Skin of body (tissue), 2 donors: ENCODE measurements around the gene ZFP69B. TPM values are rescaled to one million over a fixed set of nuclear protein-coding genes. Genes with fewer than 3 reads are reported as not detected.
"Not testable (repeated sequence)": the region's sequence is repeated elsewhere in the genome, so short reads cannot be mapped to it uniquely, and the experiment has no call there.

ENCODE experiments used
- DNase-seq: peaks from one replicate; lab custom pipeline; 2025; lab: John Stamatoyannopoulos, UW
- total RNA-seq: library from RNA; depleted of rRNA; stranded (reverse); fragments of >200 nt; gene quantifications from one replicate; pipeline ENCODE4 v1.2.3, GENCODE V29; 2014

Gene ZFP69B
- total RNA-seq, 1 donor from 2014 or later, result 3.5 TPM

DNA sequence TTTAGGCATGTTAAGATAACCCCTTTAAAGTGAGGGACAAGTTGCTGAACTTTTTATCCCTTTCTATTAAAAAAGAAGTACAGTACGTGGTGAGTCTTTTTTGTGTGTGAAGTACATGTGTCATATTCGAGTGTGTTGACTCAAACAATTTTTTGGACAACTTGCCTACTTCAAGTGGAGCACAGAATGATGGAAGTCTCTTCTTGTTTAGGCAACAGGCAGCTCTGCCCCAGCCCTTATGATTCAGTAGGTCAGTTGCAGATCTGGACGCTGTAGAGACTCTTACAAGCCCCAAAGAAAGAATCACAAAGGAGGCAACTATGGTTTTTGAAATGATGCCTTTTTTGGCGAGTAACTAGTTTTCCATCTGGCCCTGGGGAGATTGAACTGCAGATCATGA lies 14.4 kb upstream of the ZFP69B start:
- DNase-seq, result no peak

- DNase-seq, result no peak
Observed at GRCh38 chr1:40438391-40439015, 11.8 kb upstream of the ZFP69B start.

- no peak for DNase-seq
Observed at GRCh38 chr1:40439247-40439646, 11.0 kb upstream of the ZFP69B start.

DNA sequence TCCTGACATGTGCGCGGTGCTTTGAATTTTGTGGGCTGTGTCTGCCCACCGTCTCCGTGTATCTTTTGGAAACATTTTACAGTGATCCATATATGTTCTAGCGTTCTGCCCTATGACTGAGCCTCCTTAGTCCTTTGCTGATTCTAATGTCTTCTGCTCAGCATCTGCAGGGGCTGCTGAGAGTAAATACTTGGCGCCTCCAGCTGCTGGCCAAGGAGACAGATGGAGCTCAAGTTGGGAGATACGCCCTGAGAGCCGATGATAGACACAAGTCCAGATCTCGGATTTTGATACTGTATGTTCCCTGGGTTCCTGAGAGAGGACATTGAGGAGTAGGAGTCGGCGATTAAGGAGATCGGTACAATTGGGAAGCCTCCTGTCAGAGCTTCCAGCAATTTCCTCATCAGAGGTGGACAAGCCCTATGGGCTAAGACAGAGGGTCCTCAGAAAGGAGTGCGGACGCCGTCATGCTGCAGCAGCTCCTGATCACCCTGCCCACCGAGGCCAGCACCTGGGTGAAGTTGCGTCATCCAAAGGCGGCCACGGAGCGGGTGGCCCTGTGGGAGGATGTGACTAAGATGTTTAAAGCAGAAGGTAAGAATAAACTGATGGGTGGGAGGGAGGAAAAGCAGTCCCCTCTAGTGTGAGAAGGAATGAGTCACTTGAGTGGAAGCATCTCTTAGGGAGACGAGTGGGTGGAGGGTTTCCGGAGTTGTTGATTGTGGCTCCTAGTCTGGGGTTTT lies 390 bp downstream of the ZFP69B start:
- DNase-seq, result peak; percentile 52

- DNase-seq, result no peak
Observed at GRCh38 chr1:40451238-40451585, 936 bp downstream of the ZFP69B start.

- DNase-seq, result no peak
Observed at GRCh38 chr1:40454873-40455272, 4.6 kb downstream of the ZFP69B start.

DNA sequence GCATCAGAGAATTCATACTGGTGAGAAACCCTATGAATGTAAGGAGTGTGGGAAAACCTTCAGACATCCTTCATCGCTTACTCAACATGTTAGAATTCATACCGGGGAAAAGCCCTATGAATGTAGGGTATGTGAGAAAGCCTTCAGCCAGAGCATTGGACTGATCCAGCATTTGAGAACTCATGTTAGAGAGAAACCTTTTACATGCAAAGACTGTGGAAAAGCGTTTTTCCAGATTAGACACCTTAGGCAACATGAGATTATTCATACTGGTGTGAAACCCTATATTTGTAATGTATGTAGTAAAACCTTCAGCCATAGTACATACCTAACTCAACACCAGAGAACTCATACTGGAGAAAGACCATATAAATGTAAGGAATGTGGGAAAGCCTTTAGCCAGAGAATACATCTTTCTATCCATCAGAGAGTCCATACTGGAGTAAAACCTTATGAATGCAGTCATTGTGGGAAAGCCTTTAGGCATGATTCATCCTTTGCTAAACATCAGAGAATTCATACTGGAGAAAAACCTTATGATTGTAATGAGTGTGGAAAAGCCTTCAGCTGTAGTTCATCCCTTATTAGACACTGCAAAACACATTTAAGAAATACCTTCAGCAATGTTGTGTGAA lies 12.8 kb downstream of the ZFP69B start:
- no peak for DNase-seq

DNA sequence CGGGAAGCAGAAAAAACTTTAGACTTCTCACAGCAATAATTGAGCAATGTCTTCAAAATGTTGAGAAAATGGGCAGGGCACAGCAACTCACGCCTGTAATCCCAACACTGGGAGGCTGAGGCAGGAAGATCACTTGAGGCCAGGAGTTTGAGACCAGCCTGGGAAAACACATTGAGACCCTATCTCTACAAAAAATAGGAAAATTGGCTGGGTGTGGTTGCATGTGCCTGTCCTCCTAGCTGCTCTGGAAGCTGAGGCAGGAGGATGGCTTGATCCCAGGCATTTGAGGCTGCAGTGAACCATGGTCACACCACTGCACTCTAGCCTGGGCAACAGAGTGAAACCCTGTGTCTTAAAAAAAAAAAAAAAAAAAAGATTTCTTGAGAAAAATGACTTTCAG lies 19.1 kb downstream of the ZFP69B start:
- DNase-seq, result no peak

- DNase-seq, result no peak
Observed at GRCh38 chr1:40475268-40475667, 25.0 kb downstream of the ZFP69B start.

DNA sequence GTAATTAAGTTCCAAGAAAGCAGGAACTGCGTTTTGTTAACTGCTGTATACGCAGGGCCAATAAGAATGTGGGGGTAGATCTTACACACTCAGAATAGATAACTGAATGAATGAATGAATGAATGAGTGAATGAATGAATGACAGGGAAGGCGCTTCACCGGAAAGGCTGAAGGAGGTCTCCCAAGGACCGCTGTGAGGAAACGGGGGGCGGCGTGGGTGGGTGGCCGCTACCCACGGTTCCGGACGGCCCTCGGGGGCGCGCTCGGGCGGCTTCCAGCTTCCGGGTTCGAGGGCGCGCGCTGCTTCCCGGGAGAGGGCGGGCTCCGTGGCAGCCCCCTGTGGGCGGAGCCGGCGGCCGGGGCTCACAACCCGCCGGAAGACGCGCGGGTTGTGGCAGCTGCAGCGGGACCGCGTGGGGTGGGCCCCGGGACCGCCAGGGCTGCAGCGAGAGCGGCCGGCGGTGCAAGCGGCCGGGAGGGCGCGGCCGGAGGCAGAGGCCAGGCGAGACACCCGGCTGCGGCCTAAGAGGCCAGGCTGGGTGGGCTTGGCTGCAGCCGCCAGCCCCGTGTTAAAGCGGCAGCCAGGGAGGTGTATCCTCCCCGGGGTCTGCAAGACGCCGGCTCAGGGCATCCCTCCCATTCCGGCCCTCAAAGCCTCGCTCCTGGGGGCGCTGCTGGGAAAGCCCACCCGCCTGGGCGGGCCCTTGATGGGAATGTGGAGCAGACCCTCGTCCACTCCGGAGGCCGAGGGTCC lies 26.8 kb downstream of the ZFP69B start, which contains the start of gene ZFP69:
ZFP69 (plus strand) TSS at position 367 of the 754 bp plus-strand sequence. CDS start 2,072 bp downstream, outside the sequence.
- DNase-seq, result peak; percentile 57

DNA sequence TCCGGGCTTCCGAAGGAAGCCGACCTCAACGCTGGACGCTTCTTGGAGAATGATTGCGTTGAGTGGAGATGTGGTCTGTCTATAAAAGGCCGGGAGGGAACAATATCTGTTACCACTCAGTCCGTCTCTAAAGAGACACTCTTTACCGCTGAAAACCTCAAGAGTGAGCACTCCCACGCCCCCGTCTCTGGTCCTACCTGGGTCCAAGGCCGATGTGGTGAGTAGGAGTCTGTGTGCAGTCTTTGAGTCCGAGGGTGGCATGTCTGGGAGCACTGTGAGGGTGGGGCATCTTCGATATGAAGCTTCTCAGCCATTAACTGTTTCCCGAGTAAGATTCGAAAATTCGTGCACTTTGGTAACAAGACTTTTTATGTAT lies 27.4 kb downstream of the ZFP69B start:
- no peak for DNase-seq

DNA sequence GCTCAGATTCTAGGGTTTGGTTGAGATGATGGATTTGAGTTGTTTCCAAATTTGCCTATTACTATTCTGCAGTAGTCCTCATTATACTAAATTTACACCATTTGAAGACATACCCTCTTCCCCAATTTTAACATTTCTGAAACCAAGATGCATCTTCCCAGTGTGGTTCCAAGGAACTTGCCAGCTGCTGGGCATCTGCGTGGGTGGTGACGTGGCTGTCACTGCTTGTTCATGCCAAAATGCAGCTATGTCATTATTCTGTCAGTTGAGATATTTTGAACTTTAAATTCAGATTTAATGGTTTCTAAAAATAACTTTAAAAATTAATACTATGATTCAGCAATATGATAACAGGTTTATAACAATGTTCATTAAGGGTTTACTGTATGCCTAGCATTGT lies 28.0 kb downstream of the ZFP69B start:
- no peak for DNase-seq

DNA sequence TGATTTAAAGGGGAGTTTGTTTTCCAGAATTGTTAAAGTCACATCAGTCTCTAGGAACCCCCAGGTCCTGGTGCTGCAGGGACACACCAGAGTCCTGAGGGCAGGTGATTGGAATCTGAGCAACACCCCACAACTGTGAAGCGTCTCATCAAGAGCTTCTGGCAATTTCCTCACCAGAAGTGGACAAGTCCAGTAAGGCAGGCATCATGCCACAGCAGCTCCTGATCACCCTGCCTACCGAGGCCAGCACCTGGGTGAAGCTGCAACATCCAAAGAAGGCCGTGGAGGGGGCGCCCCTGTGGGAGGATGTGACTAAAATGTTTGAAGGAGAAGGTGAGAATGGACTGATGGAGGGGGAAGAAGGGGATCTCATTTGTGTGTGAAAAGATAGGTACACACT lies 28.9 kb downstream of the ZFP69B start:
- no peak for DNase-seq

- no peak for DNase-seq
Observed at GRCh38 chr1:40495315-40495903, 45.1 kb downstream of the ZFP69B start.

DNA sequence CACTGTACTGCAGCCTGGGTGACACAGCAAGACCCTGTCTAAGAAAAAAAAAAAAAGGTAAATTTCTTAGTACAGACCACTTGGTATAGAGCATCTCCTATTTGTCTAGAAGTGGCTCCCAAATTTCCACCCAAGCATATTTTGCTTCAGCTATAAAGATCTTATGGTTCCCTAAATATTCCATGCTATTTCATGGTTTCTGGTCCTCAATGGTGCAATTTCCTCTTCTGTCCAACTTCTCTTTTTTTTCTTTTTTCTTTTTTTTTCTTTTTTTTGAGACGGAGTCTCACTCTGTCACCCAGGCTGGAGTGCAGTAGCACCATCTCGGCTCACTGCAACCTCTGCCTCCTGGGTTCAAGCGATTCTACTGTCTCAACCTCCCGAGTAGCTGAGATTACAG lies 52.4 kb downstream of the ZFP69B start:
- not testable (repeated sequence) for DNase-seq

DNA sequence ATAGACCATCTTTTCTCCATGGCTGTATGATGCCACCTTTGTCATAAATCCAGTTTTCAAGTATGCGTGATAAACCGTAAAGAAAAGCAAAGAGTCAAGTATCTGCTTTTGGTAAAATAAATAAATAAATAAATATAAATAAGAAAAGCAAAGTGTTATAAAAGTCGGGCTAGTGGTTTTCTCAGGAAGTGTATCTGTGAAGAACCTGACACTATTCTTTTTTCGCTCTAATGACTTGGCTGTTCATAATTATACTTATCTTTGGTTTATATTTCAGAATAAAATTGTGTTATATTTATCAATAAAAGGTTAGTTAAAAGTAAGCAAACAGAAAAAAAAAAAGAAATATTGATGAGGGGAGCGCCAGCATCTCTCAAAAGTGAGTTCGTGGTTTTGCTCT lies 57.7 kb downstream of the ZFP69B start:
- no peak for DNase-seq

GRCh38 chr1:40508375-40509341 lies 58.4 kb downstream of the ZFP69B start, which contains the start of gene EXO5:
EXO5 (plus strand) TSS chr1:40508767; CDS start chr1:40514545, 5,778 bp downstream.
- DNase-seq, result peak; percentile 43
